Measurements from ENCODE around the gene RGL2. TPM values are rescaled to one million over a fixed set of nuclear protein-coding genes. Genes with fewer than 3 reads are reported as not detected.
A peak's percentile ranks its signal among the peaks of the same experiment; 100 is the strongest.

Gene RGL2
- total RNA-seq, 2 experiments from 2014 or later = 27.2 to 67.6 TPM

DNA sequence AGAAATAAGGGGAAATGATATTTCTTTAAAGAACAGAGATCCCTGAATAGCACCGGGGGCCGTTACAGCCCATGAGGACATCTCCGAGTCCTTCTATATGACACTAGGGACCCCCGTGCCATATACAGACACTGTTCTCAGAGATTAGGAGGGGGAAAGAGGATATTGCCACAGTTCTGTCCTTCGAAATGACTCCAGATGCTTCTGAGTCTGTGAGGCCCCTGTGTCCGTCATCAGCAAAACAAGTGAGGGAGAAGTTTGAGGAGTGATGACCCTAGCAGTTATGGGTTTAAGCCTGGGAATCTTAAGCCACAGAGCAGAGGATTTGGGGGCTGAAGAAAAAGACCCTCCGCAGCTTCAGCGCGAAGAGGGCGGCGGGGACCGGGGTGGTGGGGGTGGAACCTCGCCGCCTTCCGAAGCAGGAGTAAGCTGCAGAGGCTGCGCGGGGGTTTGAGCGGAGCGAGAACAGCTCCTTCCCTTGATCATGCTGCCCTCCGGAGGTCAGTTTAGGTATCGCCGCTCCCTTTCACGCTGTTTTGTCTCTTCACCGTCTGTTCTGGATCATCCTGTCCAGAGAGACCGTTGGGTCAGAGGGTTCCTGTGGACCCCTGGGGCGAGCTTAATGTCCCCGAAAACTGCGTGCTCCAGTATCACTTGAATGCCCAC, 50.6 kb downstream of the RGL2 start:
- H4K20me1 ChIP-seq (ENCODE audit: insufficient read depth, low read length) = no peaks in the 10 kb centered on the region
- no peaks in the 10 kb centered on the region for H3K79me2 ChIP-seq (ENCODE audit: insufficient read depth, low read depth, low read length)
- ChIA-PET POLR2A (interaction anchor here (0.5 to 3.8 kb wide), 10 partner anchors 10 to 177 kb away, joined by 3 to 19 read pairs (median 4); partner anchors contain the start of genes HLA-DPA1, HLA-DPB1, RING1 and RPS18), CTCF (ENCODE audit: unreplicated experiment) (interaction anchor here (0.5 to 1.3 kb wide), 7 partner anchors 13 to 219 kb away, joined by 3 to 7 read pairs (median 3); partner anchors contain the start of gene RING1)
- no peaks in the 10 kb centered on the region for H3K9me2 ChIP-seq (ENCODE audit: insufficient read depth, low read length)
- peak overlapping the region; percentile 96 for H3K4me2 ChIP-seq (ENCODE audit: low read length)
- H3K9me3 ChIP-seq (ENCODE audit: low read length) = no peaks in the 10 kb centered on the region
- H3K36me3 ChIP-seq (ENCODE audit: insufficient read depth, low read length) = peaks cover 18% of the 10 kb centered on the region
- no peak for TF ChIP-seq EZH2phosphoT487 (IDR thresholded peaks at IDR 0.05; ENCODE audit: borderline replicate concordance, low read depth, low read length)
- peak; percentile 88 for TF ChIP-seq CTCF (conservative IDR thresholded peaks at IDR 0.05; ENCODE audit: low read length)
- peak; percentile 92 for DNase-seq (ENCODE audit: low spot score)
- peak overlapping the region; percentile 73 for H3K4me3 ChIP-seq (ENCODE audit: low read depth, low read length, poor library complexity, severe bottlenecking)
- no TSS peak for BruUV-seq (replicated peaks)
- intact Hi-C loops (cut with micrococcal nuclease; ENCODE audit: unreplicated experiment) = loop anchor here (1.0 to 5.0 kb wide), 4 partner anchors 43 to 236 kb away; no protein-coding TSS in a partner anchor
- peak overlapping the region; percentile 68 for H3K27ac ChIP-seq (ENCODE audit: low read depth, low read length, poor library complexity, severe bottlenecking)
- H2AFZ ChIP-seq (ENCODE audit: low read length) = peak overlapping the region; percentile 91
- H3K4me1 ChIP-seq (ENCODE audit: insufficient read depth, low read length, poor library complexity, severe bottlenecking) = peaks cover 23% of the 10 kb centered on the region

GRCh38 chr6:33243476-33243875, 55.3 kb downstream of the RGL2 start:
- POLR2A ChIA-PET = interaction anchor here (0.6 to 0.7 kb wide), 3 partner anchors 25 to 1618 kb away, joined by 3 to 5 read pairs (median 3); no protein-coding TSS in a partner anchor
- Histone ChIP-seq H2AFZ (ENCODE audit: low read length) (no peak overlapping the region), H3K4me3 (ENCODE audit: low read depth, low read length, poor library complexity, severe bottlenecking) (no peak overlapping the region), H4K20me1 (ENCODE audit: insufficient read depth, low read length) (no peaks in the 10 kb centered on the region), H3K79me2 (ENCODE audit: insufficient read depth, low read depth, low read length) (no peaks in the 10 kb centered on the region), H3K9me3 (ENCODE audit: low read length) (no peaks in the 10 kb centered on the region), H3K27ac (ENCODE audit: low read depth, low read length, poor library complexity, severe bottlenecking) (no peak overlapping the region), H3K9me2 (ENCODE audit: insufficient read depth, low read length) (no peaks in the 10 kb centered on the region), H3K36me3 (ENCODE audit: insufficient read depth, low read length) (no peaks in the 10 kb centered on the region), H3K4me1 (ENCODE audit: insufficient read depth, low read length, poor library complexity, severe bottlenecking) (peaks cover 6% of the 10 kb centered on the region), H3K4me2 (ENCODE audit: low read length) (no peak overlapping the region)
- no TSS peak for BruUV-seq (replicated peaks)
- CTCF ChIA-PET (ENCODE audit: unreplicated experiment) = no interaction called here
- TF ChIP-seq EZH2phosphoT487 (IDR thresholded peaks at IDR 0.05; ENCODE audit: borderline replicate concordance, low read depth, low read length) = no peak
- intact Hi-C loops (cut with micrococcal nuclease; ENCODE audit: unreplicated experiment) = no loop called here
- no peak for DNase-seq (ENCODE audit: low spot score)

- Histone ChIP-seq H3K79me2 (ENCODE audit: insufficient read depth, low read depth, low read length) (no peaks in the 10 kb centered on the region), H3K9me2 (ENCODE audit: insufficient read depth, low read length) (no peaks in the 10 kb centered on the region), H3K27ac (ENCODE audit: low read depth, low read length, poor library complexity, severe bottlenecking) (no peak overlapping the region), H3K9me3 (ENCODE audit: low read length) (no peaks in the 10 kb centered on the region), H2AFZ (ENCODE audit: low read length) (no peak overlapping the region), H3K4me1 (ENCODE audit: insufficient read depth, low read length, poor library complexity, severe bottlenecking) (no peaks in the 10 kb centered on the region), H4K20me1 (ENCODE audit: insufficient read depth, low read length) (no peaks in the 10 kb centered on the region), H3K36me3 (ENCODE audit: insufficient read depth, low read length) (no peaks in the 10 kb centered on the region), H3K4me3 (ENCODE audit: low read depth, low read length, poor library complexity, severe bottlenecking) (no peak overlapping the region), H3K4me2 (ENCODE audit: low read length) (no peak overlapping the region)
- ChIA-PET POLR2A (no interaction called here), CTCF (ENCODE audit: unreplicated experiment) (no interaction called here)
- DNase-seq (ENCODE audit: low spot score) = no peak
- BruUV-seq (replicated peaks) = no TSS peak
- intact Hi-C loops (cut with micrococcal nuclease; ENCODE audit: unreplicated experiment) = no loop called here
- TF ChIP-seq EZH2phosphoT487 (IDR thresholded peaks at IDR 0.05; ENCODE audit: borderline replicate concordance, low read depth, low read length) (no peak), CTCF (conservative IDR thresholded peaks at IDR 0.05; ENCODE audit: low read length) (no peak)
Observed at GRCh38 chr6:33241968-33242367, 56.8 kb downstream of the RGL2 start.

Small RNAs within 50 kb of the gene (microRNA-seq; reads per million reads assigned to microRNA genes)
- gene MIR6834 (ENCODE audit: borderline replicate concordance) (not detected), gene MIR6873 (ENCODE audit: borderline replicate concordance) (not detected)

Other genes starting within 250 kb of the RGL2 start
- 306 and 388 TPM in 2 replicates for gene HLA-DPA1, start 225.3 kb downstream of the RGL2 start, total RNA-seq (2014; rRNA removed; shearing (Covaris generic))
- 253 and 256 TPM in 2 replicates for gene HLA-DPA1, start 225.3 kb downstream of the RGL2 start, total RNA-seq (2022)
- 117 and 139 TPM in 2 replicates for gene HLA-DPB1, start 223.0 kb downstream of the RGL2 start, total RNA-seq (2014; rRNA removed; shearing (Covaris generic))
- gene HLA-DPB1, start 223.0 kb downstream of the RGL2 start, total RNA-seq (2022) = 74.5 and 78.5 TPM in 2 replicates
- gene COL11A2, start 106.5 kb downstream of the RGL2 start, total RNA-seq (2014; rRNA removed; shearing (Covaris generic)) = 3.5 and 5.2 TPM in 2 replicates
- 4.5 and 4.6 TPM in 2 replicates for gene COL11A2, start 106.5 kb downstream of the RGL2 start, total RNA-seq (2022)
- 30.6 and 32.5 TPM in 2 replicates for gene RXRB, start 98.3 kb downstream of the RGL2 start, total RNA-seq (2014; rRNA removed; shearing (Covaris generic))
- gene RXRB, start 98.3 kb downstream of the RGL2 start, total RNA-seq (2022) = 47.3 and 48.5 TPM in 2 replicates
- gene SLC39A7, start 98.1 kb downstream of the RGL2 start, total RNA-seq (2014; rRNA removed; shearing (Covaris generic)) = 22.9 and 29.2 TPM in 2 replicates
- gene SLC39A7, start 98.1 kb downstream of the RGL2 start, total RNA-seq (2022) = 48.3 and 53.2 TPM in 2 replicates
- 11.6 and 21.4 TPM in 2 replicates for gene HSD17B8, start 94.3 kb downstream of the RGL2 start, total RNA-seq (2014; rRNA removed; shearing (Covaris generic))
- 18.8 and 23.5 TPM in 2 replicates for gene HSD17B8, start 94.3 kb downstream of the RGL2 start, total RNA-seq (2022)
- gene RING1, start 90.4 kb downstream of the RGL2 start, total RNA-seq (2014; rRNA removed; shearing (Covaris generic)) = 25.0 and 31.8 TPM in 2 replicates
- gene RING1, start 90.4 kb downstream of the RGL2 start, total RNA-seq (2022) = 40.0 and 42.7 TPM in 2 replicates
- 50.4 and 53.5 TPM in 2 replicates for gene VPS52, start 27.1 kb downstream of the RGL2 start, total RNA-seq (2014; rRNA removed; shearing (Covaris generic))
- 73.5 and 80.3 TPM in 2 replicates for gene VPS52, start 27.1 kb downstream of the RGL2 start, total RNA-seq (2022)
- gene RPS18, start 26.9 kb downstream of the RGL2 start, total RNA-seq (2014; rRNA removed; shearing (Covaris generic)) = 7,191 and 8,620 TPM in 2 replicates
- 4,034 and 4,317 TPM in 2 replicates for gene RPS18, start 26.9 kb downstream of the RGL2 start, total RNA-seq (2022)
- 13.1 and 14.2 TPM in 2 replicates for gene B3GALT4, start 21.8 kb downstream of the RGL2 start, total RNA-seq (2014; rRNA removed; shearing (Covaris generic))
- gene B3GALT4, start 21.8 kb downstream of the RGL2 start, total RNA-seq (2022) = 14.1 and 17.3 TPM in 2 replicates
- 127 and 129 TPM in 2 replicates for gene WDR46, start 9.7 kb downstream of the RGL2 start, total RNA-seq (2014; rRNA removed; shearing (Covaris generic))
- gene WDR46, start 9.7 kb downstream of the RGL2 start, total RNA-seq (2022) = 71.4 and 83.3 TPM in 2 replicates
- 72.5 and 112 TPM in 2 replicates for gene PFDN6, start 9.3 kb downstream of the RGL2 start, total RNA-seq (2014; rRNA removed; shearing (Covaris generic))
- gene PFDN6, start 9.3 kb downstream of the RGL2 start, total RNA-seq (2022) = 65.4 and 90.6 TPM in 2 replicates
- gene TAPBP, start 15.1 kb upstream of the RGL2 start, total RNA-seq (2014; rRNA removed; shearing (Covaris generic)) = 73.6 and 106 TPM in 2 replicates
- 148 and 150 TPM in 2 replicates for gene TAPBP, start 15.1 kb upstream of the RGL2 start, total RNA-seq (2022)
- 17.4 and 21.6 TPM in 2 replicates for gene ZBTB22, start 18.8 kb upstream of the RGL2 start, total RNA-seq (2014; rRNA removed; shearing (Covaris generic))
- gene ZBTB22, start 18.8 kb upstream of the RGL2 start, total RNA-seq (2022) = 14.1 and 18.5 TPM in 2 replicates
- 77.5 and 79.2 TPM in 2 replicates for gene DAXX, start 24.0 kb upstream of the RGL2 start, total RNA-seq (2014; rRNA removed; shearing (Covaris generic))
- 93.3 and 97.8 TPM in 2 replicates for gene DAXX, start 24.0 kb upstream of the RGL2 start, total RNA-seq (2022)
- gene KIFC1, start 92.9 kb upstream of the RGL2 start, total RNA-seq (2014; rRNA removed; shearing (Covaris generic)) = 133 and 138 TPM in 2 replicates
- 167 and 176 TPM in 2 replicates for gene KIFC1, start 92.9 kb upstream of the RGL2 start, total RNA-seq (2022)
- gene PHF1, start 112.1 kb upstream of the RGL2 start, total RNA-seq (2014; rRNA removed; shearing (Covaris generic)) = 19.9 and 21.4 TPM in 2 replicates
- gene PHF1, start 112.1 kb upstream of the RGL2 start, total RNA-seq (2022) = 30.2 and 35.0 TPM in 2 replicates
- gene CUTA, start 119.2 kb upstream of the RGL2 start, total RNA-seq (2014; rRNA removed; shearing (Covaris generic)) = 147 and 164 TPM in 2 replicates
- gene CUTA, start 119.2 kb upstream of the RGL2 start, total RNA-seq (2022) = 165 and 175 TPM in 2 replicates
- gene SYNGAP1, start 121.1 kb upstream of the RGL2 start, total RNA-seq (2014; rRNA removed; shearing (Covaris generic)) = 5.4 and 5.6 TPM in 2 replicates
- 30.7 and 32.3 TPM in 2 replicates for gene SYNGAP1, start 121.1 kb upstream of the RGL2 start, total RNA-seq (2022)
- gene ZBTB9, start 155.6 kb upstream of the RGL2 start, total RNA-seq (2014; rRNA removed; shearing (Covaris generic)) = 7.7 and 11.2 TPM in 2 replicates
- gene ZBTB9, start 155.6 kb upstream of the RGL2 start, total RNA-seq (2022) = 6.8 and 7.3 TPM in 2 replicates

All from OCI-LY7 (cell line).